Fibroblast of pulmonary artery (primary cell): ENCODE measurements around the gene HNRNPUL2.
A peak's percentile ranks its signal among the peaks of the same experiment; 100 is the strongest.
"Not testable (repeated sequence)": the region's sequence is repeated elsewhere in the genome, so short reads cannot be mapped to it uniquely, and the experiment has no call there.

Experiments used
- DNase-seq: peaks from one replicate; pipeline ENCODE4 v3.0.0-alpha.2; 2010; ENCODE audit warnings: low read depth
- H3K4me3 ChIP-seq: replicated peaks from 2 replicates; pipeline ENCODE4 v1.5.1; 2011; ENCODE audit warnings: low read depth, mild to moderate bottlenecking, control low read depth, low read length, moderate library complexity
- CTCF ChIP-seq: IDR thresholded peaks from 2 replicates; pipeline ENCODE4 v1.5.1; 2011; ENCODE audit warnings: mild to moderate bottlenecking, control low read depth, low read length, inconsistent platforms; ENCODE audit errors: missing control alignments

The HNRNPUL2 gene

GRCh38 chr11:62677156-62677555, 50.1 kb downstream of the HNRNPUL2 start:
- TF ChIP-seq CTCF: no peak
- DNase-seq: no peak
- no peak overlapping the region for H3K4me3 ChIP-seq

GRCh38 chr11:62676698-62677097, 50.6 kb downstream of the HNRNPUL2 start:
- TF ChIP-seq CTCF: no peak
- DNase-seq: no peak
- H3K4me3 ChIP-seq: no peak overlapping the region

- not testable (repeated sequence) for DNase-seq, H3K4me3 ChIP-seq
Observed at GRCh38 chr11:62675415-62675814, 51.8 kb downstream of the HNRNPUL2 start.

GRCh38 chr11:62673196-62673525, 54.1 kb downstream of the HNRNPUL2 start:
- TF ChIP-seq CTCF: no peak
- no peak for DNase-seq
- no peak overlapping the region for H3K4me3 ChIP-seq

- H3K4me3 ChIP-seq: peak within 1 kb of the TSS; percentile 81
- peak; percentile 89 for DNase-seq
- TF ChIP-seq CTCF: no peak
Observed at GRCh38 chr11:62671608-62672389, 55.5 kb downstream of the HNRNPUL2 start, which contains the start of the genes LBHD1 and UQCC3. Gene LBHD1 (minus strand): TSS chr11:62672267. CDS start chr11:62670031, 2,236 bp downstream. Gene UQCC3 (plus strand): TSS chr11:62671673. CDS start chr11:62671746, 73 bp downstream.

- peak overlapping the region; percentile 81 for H3K4me3 ChIP-seq
- no peak for DNase-seq
- no peak for TF ChIP-seq CTCF
Observed at GRCh38 chr11:62671236-62671607, 56.0 kb downstream of the HNRNPUL2 start.

GRCh38 chr11:62669420-62670161, 57.7 kb downstream of the HNRNPUL2 start:
- no peak overlapping the region for H3K4me3 ChIP-seq
- TF ChIP-seq CTCF: no peak
- DNase-seq: no peak
